Measurements from ENCODE around the gene ATP6V0B.

GRCh38 chr1:43979261-43979527, 4.4 kb downstream of the ATP6V0B start:
- TF ChIP-seq, protein P1, sequence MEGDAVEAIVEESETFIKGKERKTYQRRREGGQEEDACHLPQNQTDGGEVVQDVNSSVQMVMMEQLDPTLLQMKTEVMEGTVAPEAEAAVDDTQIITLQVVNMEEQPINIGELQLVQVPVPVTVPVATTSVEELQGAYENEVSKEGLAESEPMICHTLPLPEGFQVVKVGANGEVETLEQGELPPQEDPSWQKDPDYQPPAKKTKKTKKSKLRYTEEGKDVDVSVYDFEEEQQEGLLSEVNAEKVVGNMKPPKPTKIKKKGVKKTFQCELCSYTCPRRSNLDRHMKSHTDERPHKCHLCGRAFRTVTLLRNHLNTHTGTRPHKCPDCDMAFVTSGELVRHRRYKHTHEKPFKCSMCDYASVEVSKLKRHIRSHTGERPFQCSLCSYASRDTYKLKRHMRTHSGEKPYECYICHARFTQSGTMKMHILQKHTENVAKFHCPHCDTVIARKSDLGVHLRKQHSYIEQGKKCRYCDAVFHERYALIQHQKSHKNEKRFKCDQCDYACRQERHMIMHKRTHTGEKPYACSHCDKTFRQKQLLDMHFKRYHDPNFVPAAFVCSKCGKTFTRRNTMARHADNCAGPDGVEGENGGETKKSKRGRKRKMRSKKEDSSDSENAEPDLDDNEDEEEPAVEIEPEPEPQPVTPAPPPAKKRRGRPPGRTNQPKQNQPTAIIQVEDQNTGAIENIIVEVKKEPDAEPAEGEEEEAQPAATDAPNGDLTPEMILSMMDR (conservative IDR thresholded peaks at IDR 0.05), result no peak
- TF ChIP-seq ZFX (IDR thresholded peaks at IDR 0.05), result no peak

Data from C4-2B (cell line).